HEK293 (cell line): Measurements from ENCODE around the gene GNG3.

ENCODE experiments used
- BCL6B ChIP-seq: fragments of 450-650 bp; formaldehyde crosslinking; IDR thresholded peaks from 2 replicates; pipeline ENCODE4 v1.5.1; 2017; ENCODE audit warnings: missing biosample characterization, missing genetic modification characterization
- GLI4 ChIP-seq: fragments of 450-650 bp; formaldehyde crosslinking; IDR thresholded peaks from 2 replicates; pipeline ENCODE4 v1.5.1; 2016; ENCODE audit warnings: missing biosample characterization, missing genetic modification characterization
- GLIS1 ChIP-seq: fragments of 450-650 bp; formaldehyde crosslinking; IDR thresholded peaks from 2 replicates; pipeline ENCODE4 v1.5.1; 2016; ENCODE audit warnings: missing biosample characterization, missing genetic modification characterization
- HOXC10 ChIP-seq: sonication (generic); formaldehyde crosslinking; IDR thresholded peaks from 2 replicates; pipeline ENCODE4 v1.8.1; 2023; ENCODE audit warnings: mild to moderate bottlenecking, missing genetic modification reagents
- OSR2 ChIP-seq: fragments of 450-650 bp; formaldehyde crosslinking; IDR thresholded peaks from 2 replicates; pipeline ENCODE4 v1.5.1; 2016; ENCODE audit warnings: missing biosample characterization, missing genetic modification characterization
- OVOL3 ChIP-seq: fragments of 450-650 bp; formaldehyde crosslinking; IDR thresholded peaks from 2 replicates; pipeline ENCODE4 v1.5.1; 2016; ENCODE audit warnings: missing biosample characterization, missing genetic modification characterization
- SALL2 ChIP-seq: fragments of 450-650 bp; formaldehyde crosslinking; IDR thresholded peaks from 2 replicates; pipeline ENCODE4 v1.5.0; 2017; ENCODE audit warnings: missing biosample characterization, mild to moderate bottlenecking, missing genetic modification characterization, borderline replicate concordance
- TCF7L2 ChIP-seq: IDR thresholded peaks from 2 replicates; pipeline ENCODE4 v1.6.1; 2011; ENCODE audit warnings: low read depth, mild to moderate bottlenecking, inconsistent platforms, low read length, moderate library complexity, borderline replicate concordance
- ZBTB1 ChIP-seq: fragments of 450-650 bp; formaldehyde crosslinking; IDR thresholded peaks from 2 replicates; pipeline ENCODE4 v1.5.1; 2016; ENCODE audit warnings: missing biosample characterization, missing genetic modification characterization
- ZBTB7A ChIP-seq: fragments of 450-650 bp; formaldehyde crosslinking; IDR thresholded peaks from 2 replicates; pipeline ENCODE4 v1.5.1; 2016; ENCODE audit warnings: low read depth, missing biosample characterization, missing genetic modification characterization
- ZIC2 ChIP-seq: fragments of 450-650 bp; formaldehyde crosslinking; IDR thresholded peaks from 2 replicates; pipeline ENCODE4 v1.5.1; 2016; ENCODE audit warnings: missing biosample characterization, missing genetic modification characterization
- ZNF169 ChIP-seq: fragments of 450-650 bp; formaldehyde crosslinking; IDR thresholded peaks from 2 replicates; pipeline ENCODE4 v1.5.1; 2016; ENCODE audit warnings: missing biosample characterization, missing genetic modification characterization
- ZNF202 ChIP-seq: fragments of 450-650 bp; formaldehyde crosslinking; IDR thresholded peaks from 2 replicates; pipeline ENCODE4 v1.5.1; 2016; ENCODE audit warnings: missing biosample characterization, missing genetic modification characterization, borderline replicate concordance
- ZNF24 ChIP-seq: fragments of 450-650 bp; formaldehyde crosslinking; IDR thresholded peaks from 2 replicates; pipeline ENCODE4 v1.5.1; 2016; ENCODE audit warnings: missing biosample characterization, missing genetic modification characterization
- ZNF366 ChIP-seq: fragments of 450-650 bp; formaldehyde crosslinking; conservative IDR thresholded peaks from 2 replicates; pipeline ENCODE4 v1.5.1; 2016; ENCODE audit warnings: missing biosample characterization, missing genetic modification characterization
- ZNF391 ChIP-seq: fragments of 450-650 bp; formaldehyde crosslinking; IDR thresholded peaks from 2 replicates; pipeline ENCODE4 v1.5.1; 2016; ENCODE audit warnings: low read depth, missing biosample characterization, missing genetic modification characterization, borderline replicate concordance
- ZNF426 ChIP-seq: fragments of 450-650 bp; formaldehyde crosslinking; IDR thresholded peaks from 2 replicates; pipeline ENCODE4 v1.5.1; 2017; ENCODE audit warnings: missing biosample characterization, missing genetic modification characterization, mild to moderate bottlenecking, inconsistent platforms, moderate library complexity
- ZNF473 ChIP-seq: fragments of 450-650 bp; formaldehyde crosslinking; IDR thresholded peaks from 2 replicates; pipeline ENCODE4 v1.5.1; 2017; ENCODE audit warnings: missing biosample characterization, missing genetic modification characterization
- ZNF510 ChIP-seq: fragments of 450-650 bp; formaldehyde crosslinking; IDR thresholded peaks from 2 replicates; pipeline ENCODE4 v1.5.1; 2018; ENCODE audit warnings: mild to moderate bottlenecking, missing genetic modification characterization, missing biosample characterization; ENCODE audit not compliant: insufficient replicate concordance
- ZNF610 ChIP-seq: fragments of 450-650 bp; formaldehyde crosslinking; IDR thresholded peaks from 2 replicates; pipeline ENCODE4 v1.5.1; 2016; ENCODE audit warnings: missing biosample characterization, missing genetic modification characterization, borderline replicate concordance
- ZNF626 ChIP-seq: fragments of 450-650 bp; sonication (Bioruptor Pico); formaldehyde crosslinking; IDR thresholded peaks from 2 replicates; pipeline ENCODE4 v1.5.1; 2018; ENCODE audit warnings: missing biosample characterization, missing genetic modification characterization, inconsistent platforms
- ZSCAN16 ChIP-seq: fragments of 450-650 bp; formaldehyde crosslinking; IDR thresholded peaks from 2 replicates; pipeline ENCODE4 v1.5.1; 2016; ENCODE audit warnings: missing biosample characterization, missing genetic modification characterization
- TF ChIP-seq, protein P1 (sequence below): fragments of 450-650 bp; formaldehyde crosslinking; IDR thresholded peaks from 2 replicates; pipeline ENCODE4 v1.5.1; 2016; ENCODE audit warnings: missing biosample characterization, missing genetic modification characterization
- TF ChIP-seq, protein P2 (sequence below): fragments of 450-650 bp; formaldehyde crosslinking; IDR thresholded peaks from 2 replicates; pipeline ENCODE4 v1.5.1; 2016; ENCODE audit warnings: missing biosample characterization, missing genetic modification characterization
- TF ChIP-seq, protein P3 (sequence below): fragments of 450-650 bp; formaldehyde crosslinking; IDR thresholded peaks from 2 replicates; pipeline ENCODE4 v1.5.1; 2017; ENCODE audit warnings: missing biosample characterization, missing genetic modification characterization
- TF ChIP-seq, protein P4 (sequence below): fragments of 450-650 bp; formaldehyde crosslinking; IDR thresholded peaks from 2 replicates; pipeline ENCODE4 v1.5.1; 2017; ENCODE audit warnings: missing biosample characterization, missing genetic modification characterization
- TF ChIP-seq, protein P5 (sequence below): fragments of 450-650 bp; formaldehyde crosslinking; IDR thresholded peaks from 2 replicates; pipeline ENCODE4 v1.5.1; 2016; ENCODE audit warnings: missing biosample characterization, missing genetic modification characterization
- TF ChIP-seq, protein P6 (sequence below): fragments of 450-650 bp; formaldehyde crosslinking; IDR thresholded peaks from 2 replicates; pipeline ENCODE4 v1.5.1; 2016; ENCODE audit warnings: missing biosample characterization, missing genetic modification characterization

Gene GNG3

DNA sequence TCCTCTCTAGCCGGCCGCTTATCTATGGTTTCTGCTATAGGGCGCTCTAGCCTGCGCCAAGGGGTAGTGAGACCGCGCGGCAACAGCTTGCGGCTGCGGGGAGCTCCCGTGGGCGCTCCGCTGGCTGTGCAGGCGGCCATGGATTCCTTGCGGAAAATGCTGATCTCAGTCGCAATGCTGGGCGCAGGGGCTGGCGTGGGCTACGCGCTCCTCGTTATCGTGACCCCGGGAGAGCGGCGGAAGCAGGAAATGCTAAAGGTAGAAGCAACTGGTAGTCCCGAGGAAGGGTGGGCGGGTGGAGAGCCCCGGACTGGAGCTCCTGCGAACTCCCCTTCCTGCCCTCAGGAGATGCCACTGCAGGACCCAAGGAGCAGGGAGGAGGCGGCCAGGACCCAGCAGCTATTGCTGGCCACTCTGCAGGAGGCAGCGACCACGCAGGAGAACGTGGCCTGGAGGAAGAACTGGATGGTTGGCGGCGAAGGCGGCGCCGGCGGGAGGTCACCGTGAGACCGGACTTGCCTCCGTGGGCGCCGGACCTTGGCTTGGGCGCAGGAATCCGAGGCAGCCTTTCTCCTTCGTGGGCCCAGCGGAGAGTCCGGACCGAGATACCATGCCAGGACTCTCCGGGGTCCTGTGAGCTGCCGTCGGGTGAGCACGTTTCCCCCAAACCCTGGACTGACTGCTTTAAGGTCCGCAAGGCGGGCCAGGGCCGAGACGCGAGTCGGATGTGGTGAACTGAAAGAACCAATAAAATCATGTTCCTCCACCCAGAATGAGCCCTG lies 35.7 kb upstream of the GNG3 start, which contains the start of the genes LBHD1 and UQCC3 (continued):
- no peak for TF ChIP-seq ZNF202
- no peak for TF ChIP-seq ZNF391
- TF ChIP-seq ZBTB1 = no peak
- peak; percentile 53; the same call in 1 of the 2 replicates for TF ChIP-seq BCL6B (tag by site-specific recombination)
- TF ChIP-seq ZSCAN16 (tag by site-specific recombination) = no peak
- TF ChIP-seq OVOL3 = no peak
- TF ChIP-seq TCF7L2 = no peak
- no peak for TF ChIP-seq ZNF24 (tag by site-specific recombination)
- no peak for TF ChIP-seq ZNF426 (tag by site-specific recombination)
- TF ChIP-seq, protein P1, sequence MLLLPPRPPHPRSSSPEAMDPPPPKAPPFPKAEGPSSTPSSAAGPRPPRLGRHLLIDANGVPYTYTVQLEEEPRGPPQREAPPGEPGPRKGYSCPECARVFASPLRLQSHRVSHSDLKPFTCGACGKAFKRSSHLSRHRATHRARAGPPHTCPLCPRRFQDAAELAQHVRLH (tag by site-specific recombination) = peak; percentile 95
- TF ChIP-seq ZBTB7A (tag by site-specific recombination) = no peak
- TF ChIP-seq GLI4 (tag by site-specific recombination) = no peak
- TF ChIP-seq ZIC2 (tag by site-specific recombination) = peak; percentile 74
- no peak for TF ChIP-seq ZNF510 (tag by site-specific recombination)
- peak; percentile 39; the same call in 1 of the 2 replicates for TF ChIP-seq OSR2 (tag by site-specific recombination)
- TF ChIP-seq HOXC10 (CRISPR knock-in tag) = peak; percentile 28; the same call in 1 of the 2 replicates
- TF ChIP-seq, protein P2, sequence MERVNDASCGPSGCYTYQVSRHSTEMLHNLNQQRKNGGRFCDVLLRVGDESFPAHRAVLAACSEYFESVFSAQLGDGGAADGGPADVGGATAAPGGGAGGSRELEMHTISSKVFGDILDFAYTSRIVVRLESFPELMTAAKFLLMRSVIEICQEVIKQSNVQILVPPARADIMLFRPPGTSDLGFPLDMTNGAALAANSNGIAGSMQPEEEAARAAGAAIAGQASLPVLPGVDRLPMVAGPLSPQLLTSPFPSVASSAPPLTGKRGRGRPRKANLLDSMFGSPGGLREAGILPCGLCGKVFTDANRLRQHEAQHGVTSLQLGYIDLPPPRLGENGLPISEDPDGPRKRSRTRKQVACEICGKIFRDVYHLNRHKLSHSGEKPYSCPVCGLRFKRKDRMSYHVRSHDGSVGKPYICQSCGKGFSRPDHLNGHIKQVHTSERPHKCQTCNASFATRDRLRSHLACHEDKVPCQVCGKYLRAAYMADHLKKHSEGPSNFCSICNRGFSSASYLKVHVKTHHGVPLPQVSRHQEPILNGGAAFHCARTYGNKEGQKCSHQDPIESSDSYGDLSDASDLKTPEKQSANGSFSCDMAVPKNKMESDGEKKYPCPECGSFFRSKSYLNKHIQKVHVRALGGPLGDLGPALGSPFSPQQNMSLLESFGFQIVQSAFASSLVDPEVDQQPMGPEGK (tag by site-specific recombination) = no peak; the same call in 1 of the 2 replicates
- TF ChIP-seq SALL2 (tag by site-specific recombination) = no peak
- no peak for TF ChIP-seq ZNF366
- TF ChIP-seq, protein P3, sequence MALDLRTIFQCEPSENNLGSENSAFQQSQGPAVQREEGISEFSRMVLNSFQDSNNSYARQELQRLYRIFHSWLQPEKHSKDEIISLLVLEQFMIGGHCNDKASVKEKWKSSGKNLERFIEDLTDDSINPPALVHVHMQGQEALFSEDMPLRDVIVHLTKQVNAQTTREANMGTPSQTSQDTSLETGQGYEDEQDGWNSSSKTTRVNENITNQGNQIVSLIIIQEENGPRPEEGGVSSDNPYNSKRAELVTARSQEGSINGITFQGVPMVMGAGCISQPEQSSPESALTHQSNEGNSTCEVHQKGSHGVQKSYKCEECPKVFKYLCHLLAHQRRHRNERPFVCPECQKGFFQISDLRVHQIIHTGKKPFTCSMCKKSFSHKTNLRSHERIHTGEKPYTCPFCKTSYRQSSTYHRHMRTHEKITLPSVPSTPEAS = no peak
- no peak for TF ChIP-seq ZNF473
- TF ChIP-seq ZNF626 (tag by site-specific recombination) = no peak
- TF ChIP-seq, protein P4, sequence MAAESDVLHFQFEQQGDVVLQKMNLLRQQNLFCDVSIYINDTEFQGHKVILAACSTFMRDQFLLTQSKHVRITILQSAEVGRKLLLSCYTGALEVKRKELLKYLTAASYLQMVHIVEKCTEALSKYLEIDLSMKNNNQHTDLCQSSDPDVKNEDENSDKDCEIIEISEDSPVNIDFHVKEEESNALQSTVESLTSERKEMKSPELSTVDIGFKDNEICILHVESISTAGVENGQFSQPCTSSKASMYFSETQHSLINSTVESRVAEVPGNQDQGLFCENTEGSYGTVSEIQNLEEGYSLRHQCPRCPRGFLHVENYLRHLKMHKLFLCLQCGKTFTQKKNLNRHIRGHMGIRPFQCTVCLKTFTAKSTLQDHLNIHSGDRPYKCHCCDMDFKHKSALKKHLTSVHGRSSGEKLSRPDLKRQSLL (tag by site-specific recombination) = no peak
- peak; percentile 41; the same call in 1 of the 2 replicates for TF ChIP-seq GLIS1 (tag by site-specific recombination)
- TF ChIP-seq, protein P5, sequence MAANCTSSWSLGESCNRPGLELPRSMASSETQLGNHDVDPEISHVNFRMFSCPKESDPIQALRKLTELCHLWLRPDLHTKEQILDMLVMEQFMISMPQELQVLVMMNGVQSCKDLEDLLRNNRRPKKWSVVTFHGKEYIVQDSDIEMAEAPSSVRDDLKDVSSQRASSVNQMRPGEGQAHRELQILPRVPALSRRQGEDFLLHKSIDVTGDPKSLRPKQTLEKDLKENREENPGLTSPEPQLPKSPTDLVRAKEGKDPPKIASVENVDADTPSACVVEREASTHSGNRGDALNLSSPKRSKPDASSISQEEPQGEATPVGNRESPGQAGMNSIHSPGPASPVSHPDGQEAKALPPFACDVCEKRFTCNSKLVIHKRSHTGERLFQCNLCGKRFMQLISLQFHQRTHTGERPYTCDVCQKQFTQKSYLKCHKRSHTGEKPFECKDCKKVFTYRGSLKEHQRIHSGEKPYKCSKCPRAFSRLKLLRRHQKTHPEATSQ (tag by site-specific recombination) = no peak
- TF ChIP-seq, protein P6, sequence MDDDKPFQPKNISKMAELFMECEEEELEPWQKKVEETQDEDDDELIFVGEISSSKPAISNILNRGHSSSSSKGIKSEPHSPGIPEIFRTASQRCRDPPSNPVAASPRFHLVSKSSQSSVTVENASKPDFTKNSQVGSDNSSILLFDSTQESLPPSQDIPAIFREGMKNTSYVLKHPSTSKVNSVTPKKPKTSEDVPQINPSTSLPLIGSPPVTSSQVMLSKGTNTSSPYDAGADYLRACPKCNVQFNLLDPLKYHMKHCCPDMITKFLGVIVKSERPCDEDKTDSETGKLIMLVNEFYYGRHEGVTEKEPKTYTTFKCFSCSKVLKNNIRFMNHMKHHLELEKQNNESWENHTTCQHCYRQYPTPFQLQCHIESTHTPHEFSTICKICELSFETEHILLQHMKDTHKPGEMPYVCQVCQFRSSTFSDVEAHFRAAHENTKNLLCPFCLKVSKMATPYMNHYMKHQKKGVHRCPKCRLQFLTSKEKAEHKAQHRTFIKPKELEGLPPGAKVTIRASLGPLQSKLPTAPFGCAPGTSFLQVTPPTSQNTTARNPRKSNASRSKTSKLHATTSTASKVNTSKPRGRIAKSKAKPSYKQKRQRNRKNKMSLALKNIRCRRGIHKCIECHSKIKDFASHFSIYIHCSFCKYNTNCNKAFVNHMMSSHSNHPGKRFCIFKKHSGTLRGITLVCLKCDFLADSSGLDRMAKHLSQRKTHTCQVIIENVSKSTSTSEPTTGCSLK (tag by site-specific recombination) = no peak
- TF ChIP-seq ZNF169 = no peak
- TF ChIP-seq ZNF610 (tag by site-specific recombination) = peak; percentile 77; the same call in 1 of the 2 replicates
